SJCRH30 (cell line): ENCODE measurements around the gene GFY. TPM values are rescaled to one million over a fixed set of nuclear protein-coding genes. Genes with fewer than 3 reads are reported as not detected.
A peak's percentile ranks its signal among the peaks of the same experiment; 100 is the strongest.

Source experiments
- DNase-seq, 2 experiments: peaks; one replicate each; pipeline ENCODE4 v3.0.0-alpha.2; 2015 to 2020
- H3K27ac ChIP-seq: fragments of 250-450 bp; sonication (Bioruptor Pico); 2 replicates; pipeline ENCODE4 v1.5.1; 2020; ENCODE audit warnings: mild to moderate bottlenecking, moderate library complexity
- H3K27me3 ChIP-seq: fragments of 250-450 bp; sonication (Bioruptor Pico); 2 replicates; pipeline ENCODE4 v1.5.1; 2020; ENCODE audit warnings: mild to moderate bottlenecking, moderate library complexity
- H3K36me3 ChIP-seq: fragments of 250-450 bp; sonication (Bioruptor Pico); 2 replicates; pipeline ENCODE4 v1.5.1; 2020; ENCODE audit warnings: mild to moderate bottlenecking, moderate library complexity
- H3K4me1 ChIP-seq: fragments of 250-450 bp; sonication (Bioruptor Pico); 2 replicates; pipeline ENCODE4 v1.5.1; 2020; ENCODE audit warnings: mild to moderate bottlenecking, moderate library complexity
- H3K4me3 ChIP-seq: fragments of 250-450 bp; sonication (Bioruptor Pico); 2 replicates; pipeline ENCODE4 v1.5.1; 2020; ENCODE audit warnings: mild to moderate bottlenecking, moderate library complexity
- H3K9me3 ChIP-seq: fragments of 250-450 bp; sonication (Bioruptor Pico); replicated peaks from 2 replicates; pipeline ENCODE4 v1.5.1; 2020; ENCODE audit warnings: mild to moderate bottlenecking, moderate library complexity
- total RNA-seq: library from RNA; depleted of rRNA; stranded (reverse); fragments of >200 nt; shearing (Covaris generic); gene quantifications from 2 replicates; pipeline ENCODE4 v1.2.3, GENCODE V29; 2014

The GFY gene
- total RNA-seq, 1 experiment from 2014 or later = not detected

GRCh38 chr19:49430678-49431329 is 5.6 kb downstream of the GFY start:
- no peaks in the 10 kb centered on the region for H3K4me1 ChIP-seq
- H3K9me3 ChIP-seq = no peaks in the 10 kb centered on the region
- no peak overlapping the region for H3K4me3 ChIP-seq
- peaks cover 20% of the 10 kb centered on the region for H3K27me3 ChIP-seq
- DNase-seq = no peak
- H3K27ac ChIP-seq = no peak overlapping the region
- H3K36me3 ChIP-seq = no peaks in the 10 kb centered on the region

- H3K27ac ChIP-seq = no peak overlapping the region
- peaks cover 15% of the 10 kb centered on the region for H3K27me3 ChIP-seq
- H3K36me3 ChIP-seq = no peaks in the 10 kb centered on the region
- H3K4me3 ChIP-seq = no peak overlapping the region
- H3K4me1 ChIP-seq = no peaks in the 10 kb centered on the region
- H3K9me3 ChIP-seq = no peaks in the 10 kb centered on the region
- DNase-seq = no peak
Observed at GRCh38 chr19:49431330-49431749, 6.2 kb downstream of the GFY start.

- DNase-seq = no peak
- Histone ChIP-seq H3K27ac (no peak overlapping the region), H3K4me1 (no peaks in the 10 kb centered on the region), H3K9me3 (no peaks in the 10 kb centered on the region), H3K27me3 (peaks cover 7% of the 10 kb centered on the region; the same call in 1 of the 2 replicates), H3K36me3 (no peaks in the 10 kb centered on the region), H3K4me3 (no peak overlapping the region)
Observed at GRCh38 chr19:49432141-49433073, 7.2 kb downstream of the GFY start.

GRCh38 chr19:49433240-49433901 is 8.2 kb downstream of the GFY start:
- H3K27me3 ChIP-seq = peaks cover 7% of the 10 kb centered on the region; the same call in 1 of the 2 replicates

GRCh38 chr19:49434907-49435583 is 9.9 kb downstream of the GFY start:
- H3K9me3 ChIP-seq = no peaks in the 10 kb centered on the region
- no peak for DNase-seq
- H3K4me3 ChIP-seq = no peak overlapping the region
- H3K27me3 ChIP-seq = peaks cover 8% of the 10 kb centered on the region
- H3K4me1 ChIP-seq = no peaks in the 10 kb centered on the region
- H3K36me3 ChIP-seq = no peaks in the 10 kb centered on the region
- no peak overlapping the region for H3K27ac ChIP-seq

More at GRCh38 chr19:49433240-49433901, 8.2 kb downstream of the GFY start:
- H3K27ac ChIP-seq = no peak overlapping the region
- H3K9me3 ChIP-seq = no peaks in the 10 kb centered on the region
- H3K36me3 ChIP-seq = no peaks in the 10 kb centered on the region
- H3K4me3 ChIP-seq = no peak overlapping the region
- DNase-seq = no peak
- no peaks in the 10 kb centered on the region for H3K4me1 ChIP-seq

GRCh38 chr19:49435670-49436069 is 10.5 kb downstream of the GFY start:
- no peaks in the 10 kb centered on the region for H3K9me3 ChIP-seq
- no peak overlapping the region for H3K27ac ChIP-seq
- H3K4me1 ChIP-seq = no peaks in the 10 kb centered on the region
- H3K4me3 ChIP-seq = no peak overlapping the region
- peaks cover 14% of the 10 kb centered on the region for H3K27me3 ChIP-seq
- H3K36me3 ChIP-seq = no peaks in the 10 kb centered on the region
- DNase-seq = no peak

GRCh38 chr19:49436381-49437017 is 11.3 kb downstream of the GFY start:
- Histone ChIP-seq H3K27me3 (peaks cover 17% of the 10 kb centered on the region), H3K27ac (no peak overlapping the region)

GRCh38 chr19:49437231-49437630 is 12.0 kb downstream of the GFY start:
- Histone ChIP-seq H3K27me3 (peaks cover 17% of the 10 kb centered on the region), H3K4me1 (no peaks in the 10 kb centered on the region), H3K4me3 (no peak overlapping the region), H3K27ac (no peak overlapping the region), H3K9me3 (no peaks in the 10 kb centered on the region), H3K36me3 (no peaks in the 10 kb centered on the region)
- no peak for DNase-seq

More at GRCh38 chr19:49436381-49437017, 11.3 kb downstream of the GFY start:
- no peak for DNase-seq
- H3K36me3 ChIP-seq = no peaks in the 10 kb centered on the region
- H3K4me1 ChIP-seq = no peaks in the 10 kb centered on the region
- no peaks in the 10 kb centered on the region for H3K9me3 ChIP-seq
- H3K4me3 ChIP-seq = no peak overlapping the region

GRCh38 chr19:49438261-49438660 is 13.1 kb downstream of the GFY start:
- no peak for DNase-seq
- H3K9me3 ChIP-seq = no peaks in the 10 kb centered on the region
- no peak overlapping the region for H3K4me3 ChIP-seq
- H3K36me3 ChIP-seq = no peaks in the 10 kb centered on the region
- no peak overlapping the region for H3K27ac ChIP-seq
- no peaks in the 10 kb centered on the region for H3K4me1 ChIP-seq
- H3K27me3 ChIP-seq = peaks cover 17% of the 10 kb centered on the region

- no peak for DNase-seq
- Histone ChIP-seq H3K27me3 (peaks cover 17% of the 10 kb centered on the region), H3K9me3 (no peaks in the 10 kb centered on the region), H3K27ac (no peak overlapping the region), H3K36me3 (no peaks in the 10 kb centered on the region), H3K4me3 (no peak overlapping the region), H3K4me1 (no peaks in the 10 kb centered on the region)
Observed at GRCh38 chr19:49439836-49440235, 14.6 kb downstream of the GFY start.

- Histone ChIP-seq H3K4me3 (no peak overlapping the region), H3K27me3 (peaks cover 17% of the 10 kb centered on the region), H3K9me3 (no peaks in the 10 kb centered on the region), H3K4me1 (no peaks in the 10 kb centered on the region), H3K36me3 (no peaks in the 10 kb centered on the region), H3K27ac (no peak overlapping the region)
- DNase-seq = no peak
Observed at GRCh38 chr19:49440439-49441209, 15.4 kb downstream of the GFY start.

- H3K9me3 ChIP-seq = no peaks in the 10 kb centered on the region
- no peaks in the 10 kb centered on the region for H3K36me3 ChIP-seq
- H3K27me3 ChIP-seq = peaks cover 17% of the 10 kb centered on the region
- H3K4me3 ChIP-seq = peak within 1 kb of the TSS; percentile 59
- no peak for DNase-seq
- no peaks in the 10 kb centered on the region for H3K4me1 ChIP-seq
- no peak within 1 kb of the TSS for H3K27ac ChIP-seq
Observed at GRCh38 chr19:49441210-49441959, 16.2 kb downstream of the GFY start, which contains the start of gene SLC17A7. TSS of gene SLC17A7 (minus strand) at chr19:49441527. CDS start at chr19:49441379, 148 bp downstream.

GRCh38 chr19:49441960-49442350 is 16.8 kb downstream of the GFY start:
- no peak for DNase-seq
- H3K4me3 ChIP-seq = peak overlapping the region; percentile 59
- no peaks in the 10 kb centered on the region for H3K36me3 ChIP-seq
- H3K4me1 ChIP-seq = no peaks in the 10 kb centered on the region
- no peak overlapping the region for H3K27ac ChIP-seq
- H3K27me3 ChIP-seq = peaks cover 17% of the 10 kb centered on the region
- H3K9me3 ChIP-seq = no peaks in the 10 kb centered on the region
